GM08714 (cell line): ENCODE results near the gene GRAP.
"Not testable (repeated sequence)": the region's sequence is repeated elsewhere in the genome, so short reads cannot be mapped to it uniquely, and the experiment has no call there.

ENCODE experiments used
- H3K4me3 ChIP-seq: fragments of 200-500 bp; sonication (Bioruptor generic); 2 replicates; pipeline ENCODE4 v1.5.1; 2014; ENCODE audit warnings: mild to moderate bottlenecking, low read length, inconsistent platforms

GRAP gene

DNA sequence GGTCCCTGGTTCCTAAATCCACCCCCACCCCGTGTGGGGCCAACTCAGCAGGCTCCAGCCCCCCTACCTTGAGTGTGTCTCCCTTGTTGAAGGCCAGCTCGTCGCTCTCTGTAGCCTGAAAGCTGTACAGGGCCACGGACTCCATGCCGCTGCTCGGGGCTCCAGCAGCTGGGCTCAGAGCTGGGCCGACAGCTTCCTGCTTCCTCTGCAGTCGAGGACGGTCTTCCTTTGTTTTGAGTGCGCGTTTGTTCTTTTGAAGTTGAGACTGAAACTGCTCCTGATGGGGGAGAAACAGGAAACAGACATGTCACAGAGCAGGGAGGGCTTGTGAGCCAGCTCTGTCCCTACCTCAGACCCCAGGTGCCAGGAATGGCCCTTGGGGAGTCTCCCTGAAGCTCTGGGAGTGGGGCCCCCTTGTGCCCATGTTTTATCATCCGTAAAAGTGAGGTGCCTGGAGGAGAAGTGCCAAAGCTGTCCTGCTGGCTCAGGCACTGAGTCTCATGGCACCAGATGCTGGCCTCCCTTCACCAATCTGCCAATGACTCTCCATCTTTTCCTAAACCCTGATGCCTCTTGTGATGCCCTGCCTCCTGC lies at the start of gene GRAP:
TSS of gene GRAP (minus strand) at position 176 of the 594 bp plus-strand sequence. CDS start at position 145, 31 bp downstream.
- not testable (repeated sequence) for H3K4me3 ChIP-seq

GRCh38 chr17:19093684-19094438 lies 47.1 kb upstream of the GRAP start:
- not testable (repeated sequence) for H3K4me3 ChIP-seq

DNA sequence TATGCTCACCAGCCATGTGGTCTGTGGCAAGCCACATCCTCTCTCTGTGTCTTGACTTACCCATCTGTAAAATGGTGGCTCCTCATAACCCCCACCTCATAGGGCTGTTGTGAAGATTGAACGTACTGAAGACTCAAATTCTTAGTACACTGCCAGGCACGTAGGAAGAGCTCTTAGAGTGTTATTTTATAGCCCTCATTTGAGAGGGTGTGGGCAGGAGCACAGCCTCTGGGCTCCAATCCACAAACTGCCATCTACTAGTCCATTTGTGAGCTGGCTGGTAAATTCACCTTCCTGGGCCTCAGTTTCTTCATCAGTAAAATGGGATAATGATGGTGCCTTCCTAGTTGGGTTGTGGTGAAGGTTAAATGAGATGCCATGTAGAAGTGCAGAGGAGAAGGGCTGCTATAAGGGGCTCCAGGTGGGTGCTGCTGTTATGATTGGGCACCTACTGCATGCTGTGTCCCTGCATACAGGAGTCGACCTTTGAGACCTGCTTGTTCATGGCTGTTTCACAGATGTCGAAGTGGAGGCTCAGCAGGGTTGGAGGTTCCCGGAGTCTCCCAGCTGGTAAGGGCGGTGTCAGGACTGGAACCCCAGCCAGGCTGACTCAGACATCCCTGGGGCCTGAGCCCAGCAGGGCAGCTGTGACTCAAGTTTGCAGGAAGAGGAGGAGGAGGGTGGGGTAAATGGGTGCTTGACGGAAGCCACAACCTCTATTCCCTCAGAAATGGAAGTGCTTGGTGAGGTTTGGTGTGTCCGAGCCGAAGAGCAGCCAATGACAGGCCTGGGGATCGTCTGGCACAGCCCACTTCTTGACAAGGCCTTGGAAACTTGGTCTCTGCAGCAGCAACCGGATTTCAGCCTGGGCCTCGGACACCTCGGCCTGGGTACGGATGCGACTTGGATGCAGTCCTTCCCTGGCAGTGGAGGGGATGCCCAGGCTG lies 46.3 kb upstream of the GRAP start:
- H3K4me3 ChIP-seq, result not testable (repeated sequence)

GRCh38 chr17:19090058-19090772 lies 43.5 kb upstream of the GRAP start:
- not testable (repeated sequence) for H3K4me3 ChIP-seq

GRCh38 chr17:19088804-19089685 lies 42.3 kb upstream of the GRAP start:
- H3K4me3 ChIP-seq, result not testable (repeated sequence)

- H3K4me3 ChIP-seq, result not testable (repeated sequence)
Measured at GRCh38 chr17:19077386-19077785, 30.6 kb upstream of the GRAP start.

GRCh38 chr17:19076398-19077192 lies 29.8 kb upstream of the GRAP start:
- not testable (repeated sequence) for H3K4me3 ChIP-seq

- H3K4me3 ChIP-seq, result not testable (repeated sequence)
Measured at GRCh38 chr17:19070318-19071168, 23.8 kb upstream of the GRAP start.

DNA sequence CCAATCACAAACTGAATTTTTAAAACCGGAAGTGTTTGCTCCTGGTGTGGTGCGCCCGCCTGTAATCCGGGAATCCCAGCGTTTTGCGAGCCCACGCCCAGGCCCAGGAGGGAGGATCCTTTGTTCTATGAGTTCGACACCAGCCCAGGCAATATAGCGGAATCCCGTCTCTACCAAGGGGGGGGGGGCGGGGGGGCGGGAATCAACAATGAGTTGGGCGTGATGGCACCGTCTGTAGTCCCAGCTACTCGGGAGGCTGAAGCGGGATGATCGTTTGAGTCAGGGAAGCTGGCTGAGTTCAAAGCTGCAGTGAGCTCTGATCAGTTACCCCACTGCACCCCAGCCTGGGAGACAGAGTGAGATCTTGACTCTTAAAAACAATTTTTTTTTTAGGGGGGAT lies 17.6 kb upstream of the GRAP start:
- H3K4me3 ChIP-seq, result not testable (repeated sequence)

GRCh38 chr17:19063326-19063956 lies 16.7 kb upstream of the GRAP start:
- not testable (repeated sequence) for H3K4me3 ChIP-seq

DNA sequence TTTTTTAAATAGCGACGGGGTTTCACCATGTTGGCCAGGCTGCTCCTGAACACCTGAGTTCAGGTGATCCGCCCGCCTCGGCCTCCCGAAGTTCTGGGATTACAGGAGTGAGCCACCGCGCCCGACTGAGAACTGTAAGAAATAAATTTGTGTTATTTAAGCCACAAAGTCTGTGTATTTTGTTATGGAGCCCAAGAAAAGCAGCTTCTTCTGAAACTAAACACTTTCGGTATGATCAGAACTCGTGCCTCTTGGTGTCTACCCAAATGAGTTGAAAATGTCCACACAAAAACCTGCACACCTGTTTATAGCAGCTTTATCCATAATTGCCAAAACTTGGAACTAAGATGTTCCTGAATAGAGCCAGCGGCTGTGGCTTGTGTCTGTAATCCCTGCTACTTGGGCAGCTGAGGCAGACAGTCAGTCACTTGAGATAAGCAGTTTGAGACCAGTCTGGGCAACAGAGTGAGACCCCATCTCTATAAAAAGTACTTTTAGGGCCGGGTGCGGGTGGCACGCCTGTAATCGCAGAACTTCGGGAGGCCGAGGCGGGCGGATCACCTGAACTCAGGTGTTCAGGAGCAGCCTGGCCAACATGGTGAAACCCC lies 16.1 kb upstream of the GRAP start:
- not testable (repeated sequence) for H3K4me3 ChIP-seq

DNA sequence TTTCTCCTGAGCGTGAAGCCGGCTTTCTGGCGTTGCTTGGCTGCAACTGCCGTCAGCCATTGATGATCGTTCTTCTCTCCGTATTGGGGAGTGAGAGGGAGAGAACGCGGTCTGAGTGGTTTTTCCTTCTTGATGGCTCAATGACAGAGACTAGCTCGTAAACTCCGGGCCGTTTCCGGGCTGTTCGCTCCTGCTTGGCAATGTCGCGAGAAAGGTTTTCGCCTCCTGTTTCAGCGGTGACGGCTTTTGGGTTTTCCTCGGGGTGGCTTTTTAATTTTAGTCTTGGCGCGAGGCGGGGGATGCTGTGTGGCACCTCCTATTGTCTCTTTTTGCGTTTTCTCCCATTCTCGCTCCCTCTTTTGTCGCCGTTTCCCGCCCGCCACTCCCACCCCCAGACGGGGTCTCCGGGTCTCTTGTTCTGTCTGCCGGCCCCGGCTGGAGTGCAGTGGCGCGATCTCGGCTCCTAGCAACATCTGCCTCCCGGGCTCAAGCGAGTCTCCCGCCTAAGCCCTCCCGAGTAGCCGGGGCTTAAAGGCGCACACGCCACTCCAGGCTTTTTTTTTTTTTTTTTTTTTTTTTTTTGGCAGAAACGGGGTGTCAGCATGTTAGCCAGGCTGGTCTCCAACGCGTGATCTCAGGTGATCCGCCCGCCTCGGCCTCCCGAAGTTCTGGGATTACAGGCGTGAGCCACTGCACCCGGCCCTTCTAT lies 15.4 kb upstream of the GRAP start:
- not testable (repeated sequence) for H3K4me3 ChIP-seq

- H3K4me3 ChIP-seq, result not testable (repeated sequence)
Measured at GRCh38 chr17:19055447-19055846, 8.7 kb upstream of the GRAP start.

GRCh38 chr17:19048826-19049225 lies 2.1 kb upstream of the GRAP start:
- H3K4me3 ChIP-seq, result not testable (repeated sequence)

DNA sequence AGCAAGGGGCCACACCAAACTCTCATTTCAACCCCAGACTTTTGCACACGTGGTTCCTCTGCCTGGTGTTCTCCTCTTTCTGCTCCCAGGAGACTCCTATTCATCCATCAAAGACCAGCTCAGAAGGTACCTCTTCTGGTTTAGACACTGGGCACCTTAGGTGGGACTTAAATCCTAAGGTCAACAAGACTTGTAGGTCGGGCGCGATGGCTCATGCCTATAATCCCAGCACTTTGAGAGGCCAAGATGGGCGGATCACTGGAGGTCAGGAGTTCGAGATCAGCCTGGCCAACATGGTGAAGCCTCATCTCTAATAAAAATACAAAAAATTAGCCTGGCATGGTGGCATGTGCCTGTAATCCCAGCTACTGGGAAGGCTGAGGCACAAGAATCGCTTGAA lies 753 bp upstream of the GRAP start:
- H3K4me3 ChIP-seq, result not testable (repeated sequence)

DNA sequence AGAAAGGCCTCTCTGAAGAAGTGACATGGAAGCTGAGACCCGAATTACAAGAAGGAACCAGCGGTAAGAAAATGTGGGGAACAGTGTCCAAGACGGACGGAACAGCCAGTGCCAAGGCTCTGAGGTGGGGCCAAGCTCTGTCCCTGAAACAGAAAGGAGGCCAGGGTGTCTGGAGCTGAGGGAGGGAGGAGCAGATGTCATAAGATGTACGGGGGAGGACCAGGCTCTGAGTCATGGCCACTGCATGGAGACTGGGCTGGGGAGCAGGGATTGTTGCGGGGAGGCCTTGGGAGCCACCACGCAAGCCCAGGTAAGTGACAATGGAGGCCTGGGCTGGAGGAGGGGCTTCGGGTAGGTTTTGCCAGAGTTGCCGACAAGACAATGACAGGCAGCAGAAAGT lies 2.1 kb downstream of the GRAP start:
- not testable (repeated sequence) for H3K4me3 ChIP-seq

- H3K4me3 ChIP-seq, result not testable (repeated sequence)
Measured at GRCh38 chr17:19043032-19043431, 3.7 kb downstream of the GRAP start.
